Measurements from ENCODE around the gene ZEB2. TPM values are rescaled to one million over a fixed set of nuclear protein-coding genes. Genes with fewer than 3 reads are reported as not detected.
A peak's percentile ranks its signal among the peaks of the same experiment; 100 is the strongest.

The ZEB2 gene
- total and polyA plus RNA-seq, 4 donors = 7.6 to 39.6 (median 22.2) TPM

DNA sequence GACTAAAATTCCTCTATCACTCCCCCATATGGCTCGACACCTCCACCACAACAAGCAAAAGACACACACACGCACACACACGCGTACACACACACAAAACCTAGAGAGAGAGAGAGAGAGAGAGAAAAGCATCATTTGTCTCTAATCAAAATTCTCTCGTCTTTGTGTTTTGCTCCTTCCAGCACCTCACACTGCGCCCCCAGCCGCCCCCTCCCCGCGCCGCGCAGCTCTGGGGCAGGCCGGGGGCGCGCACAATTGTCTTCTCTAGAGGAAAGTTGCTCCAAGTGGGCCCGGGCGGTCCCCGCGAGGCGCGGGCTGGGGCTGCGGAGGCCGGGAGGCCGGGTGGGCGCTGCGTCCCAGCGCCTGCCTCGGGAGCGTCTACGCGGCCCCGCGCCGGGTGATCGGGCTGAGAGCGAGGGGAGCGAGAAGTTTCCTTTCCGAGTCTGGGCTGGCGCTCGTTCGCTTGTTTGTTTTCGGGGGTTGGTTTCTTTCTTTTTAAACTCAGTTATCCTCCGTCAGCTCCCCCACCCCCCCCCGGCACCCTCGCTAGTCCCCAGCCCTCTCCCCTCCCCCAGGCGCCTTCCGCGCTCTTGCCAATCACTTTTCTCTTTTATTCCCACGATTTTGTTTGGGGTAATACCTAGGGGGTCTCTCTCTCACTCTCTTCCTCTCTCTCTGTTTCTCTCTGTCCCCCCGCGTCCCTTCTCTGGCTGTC lies 4.1 kb downstream of the ZEB2 start:
- Histone ChIP-seq H3K9me3 (ENCODE audit: control insufficient read depth in 4 of 4, low read length in 3 of 4) (no peaks in the 10 kb centered on the region), H3K27me3 (ENCODE audit: control insufficient read depth in 4 of 4, insufficient read depth in 4 of 4, low read length in 3 of 4) (peaks cover 0 to 6% (median 3%) of the 10 kb centered on the region in 4 donors), H3K4me1 (ENCODE audit: control insufficient read depth in 4 of 4, insufficient read depth in 4 of 4, low read length in 3 of 4) (peaks cover 4 to 27% (median 8%) of the 10 kb centered on the region in 4 donors), H3K27ac (ENCODE audit: low read depth in 1 of 2, low read length in 2 of 2) (peak overlapping the region; percentile 51 to 85), H3K4me3 (ENCODE audit: low read depth in 1 of 3, low read length in 3 of 3) (peak overlapping the region; percentile 45 to 73 (median 50)), H3K36me3 (ENCODE audit: control insufficient read depth in 4 of 4, insufficient read depth in 3 of 4, low read depth in 1 of 4, low read length in 3 of 4) (no peaks in the 10 kb centered on the region), H3K9ac (ENCODE audit: low read depth in 1 of 2, low read length in 2 of 2) (peak overlapping the region; percentile 10 to 74)
- DNase-seq (ENCODE audit: low spot score) = peak; percentile 65
- WGBS = 4% methylated on average over 50 of the region's 50 CpGs
- TF ChIP-seq RXRA (IDR thresholded peaks at IDR 0.05) = no peak

DNA sequence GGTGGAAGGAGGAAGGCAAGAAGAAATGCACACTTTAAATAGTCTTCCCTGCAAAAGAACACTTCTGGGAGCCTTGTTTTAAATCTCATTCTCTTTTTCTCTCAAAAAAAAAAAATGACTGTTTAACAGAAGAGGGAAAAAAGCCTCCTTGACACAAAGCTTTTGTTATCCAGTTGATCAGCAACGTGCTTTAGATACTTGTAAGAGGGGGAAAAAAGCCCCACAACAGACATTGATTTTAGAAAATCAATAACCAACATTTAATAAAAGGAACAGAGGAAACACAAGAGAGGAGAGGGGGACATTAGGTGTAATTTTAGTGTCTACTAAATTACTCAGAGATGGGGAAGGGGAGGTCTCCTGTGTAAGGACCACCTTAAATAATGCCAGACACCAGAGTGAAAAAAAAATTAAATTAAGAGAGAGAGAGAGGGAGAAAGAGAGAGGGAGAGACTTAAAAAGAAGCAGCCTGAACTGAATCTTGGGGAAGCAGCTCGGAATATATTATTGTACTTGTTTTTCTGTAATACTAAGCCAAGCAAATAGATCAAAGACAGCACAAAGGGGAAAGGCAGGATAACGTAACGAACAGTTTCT lies 4.7 kb downstream of the ZEB2 start:
- Histone ChIP-seq H3K27me3 (ENCODE audit: control insufficient read depth in 4 of 4, insufficient read depth in 4 of 4, low read length in 3 of 4) (peaks cover 0 to 6% (median 3%) of the 10 kb centered on the region in 4 donors), H3K4me1 (ENCODE audit: control insufficient read depth in 4 of 4, insufficient read depth in 4 of 4, low read length in 3 of 4) (peaks cover 4 to 29% (median 8%) of the 10 kb centered on the region in 4 donors), H3K4me3 (ENCODE audit: low read depth in 1 of 3, low read length in 3 of 3) (peak overlapping the region in 2 of 3 donors; percentile 36 to 73), H3K36me3 (ENCODE audit: control insufficient read depth in 4 of 4, insufficient read depth in 3 of 4, low read depth in 1 of 4, low read length in 3 of 4) (no peaks in the 10 kb centered on the region), H3K9ac (ENCODE audit: low read depth in 1 of 2, low read length in 2 of 2) (peak overlapping the region; percentile 56 to 74), H3K27ac (ENCODE audit: low read depth in 1 of 2, low read length in 2 of 2) (peak overlapping the region; percentile 51 to 85), H3K9me3 (ENCODE audit: control insufficient read depth in 4 of 4, low read length in 3 of 4) (no peaks in the 10 kb centered on the region)
- WGBS = 6% methylated on average over 4 of the region's 4 CpGs
- DNase-seq (ENCODE audit: low spot score) = no peak
- no peak for TF ChIP-seq EGR1 (IDR thresholded peaks at IDR 0.05; ENCODE audit: low read depth in 2 of 2)
- TF ChIP-seq SP1 (IDR thresholded peaks at IDR 0.05) = no peak
- TF ChIP-seq RXRA (IDR thresholded peaks at IDR 0.05) = no peak
- TF ChIP-seq, protein P1, sequence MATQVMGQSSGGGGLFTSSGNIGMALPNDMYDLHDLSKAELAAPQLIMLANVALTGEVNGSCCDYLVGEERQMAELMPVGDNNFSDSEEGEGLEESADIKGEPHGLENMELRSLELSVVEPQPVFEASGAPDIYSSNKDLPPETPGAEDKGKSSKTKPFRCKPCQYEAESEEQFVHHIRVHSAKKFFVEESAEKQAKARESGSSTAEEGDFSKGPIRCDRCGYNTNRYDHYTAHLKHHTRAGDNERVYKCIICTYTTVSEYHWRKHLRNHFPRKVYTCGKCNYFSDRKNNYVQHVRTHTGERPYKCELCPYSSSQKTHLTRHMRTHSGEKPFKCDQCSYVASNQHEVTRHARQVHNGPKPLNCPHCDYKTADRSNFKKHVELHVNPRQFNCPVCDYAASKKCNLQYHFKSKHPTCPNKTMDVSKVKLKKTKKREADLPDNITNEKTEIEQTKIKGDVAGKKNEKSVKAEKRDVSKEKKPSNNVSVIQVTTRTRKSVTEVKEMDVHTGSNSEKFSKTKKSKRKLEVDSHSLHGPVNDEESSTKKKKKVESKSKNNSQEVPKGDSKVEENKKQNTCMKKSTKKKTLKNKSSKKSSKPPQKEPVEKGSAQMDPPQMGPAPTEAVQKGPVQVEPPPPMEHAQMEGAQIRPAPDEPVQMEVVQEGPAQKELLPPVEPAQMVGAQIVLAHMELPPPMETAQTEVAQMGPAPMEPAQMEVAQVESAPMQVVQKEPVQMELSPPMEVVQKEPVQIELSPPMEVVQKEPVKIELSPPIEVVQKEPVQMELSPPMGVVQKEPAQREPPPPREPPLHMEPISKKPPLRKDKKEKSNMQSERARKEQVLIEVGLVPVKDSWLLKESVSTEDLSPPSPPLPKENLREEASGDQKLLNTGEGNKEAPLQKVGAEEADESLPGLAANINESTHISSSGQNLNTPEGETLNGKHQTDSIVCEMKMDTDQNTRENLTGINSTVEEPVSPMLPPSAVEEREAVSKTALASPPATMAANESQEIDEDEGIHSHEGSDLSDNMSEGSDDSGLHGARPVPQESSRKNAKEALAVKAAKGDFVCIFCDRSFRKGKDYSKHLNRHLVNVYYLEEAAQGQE (IDR thresholded peaks at IDR 0.05) = no peak
- no peak for TF ChIP-seq HNF4A (conservative IDR thresholded peaks at IDR 0.05)
- no peak for TF ChIP-seq RAD21 (IDR thresholded peaks at IDR 0.05)
- no peak for TF ChIP-seq HNF4G (IDR thresholded peaks at IDR 0.05)
- TF ChIP-seq, protein P2, sequence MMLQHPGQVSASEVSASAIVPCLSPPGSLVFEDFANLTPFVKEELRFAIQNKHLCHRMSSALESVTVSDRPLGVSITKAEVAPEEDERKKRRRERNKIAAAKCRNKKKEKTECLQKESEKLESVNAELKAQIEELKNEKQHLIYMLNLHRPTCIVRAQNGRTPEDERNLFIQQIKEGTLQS (IDR thresholded peaks at IDR 0.05) = no peak
- no peak for TF ChIP-seq YY1 (IDR thresholded peaks at IDR 0.05)
- TF ChIP-seq NR2F2 (IDR thresholded peaks at IDR 0.05) = no peak
- TF ChIP-seq JUND (IDR thresholded peaks at IDR 0.05) = no peak
- TF ChIP-seq FOXA1 (IDR thresholded peaks at IDR 0.05) = no peak
- no peak for TF ChIP-seq GABPA (IDR thresholded peaks at IDR 0.05 in 1 of 2, conservative IDR thresholded peaks at IDR 0.05 in 1 of 2)
- TF ChIP-seq, protein P3, sequence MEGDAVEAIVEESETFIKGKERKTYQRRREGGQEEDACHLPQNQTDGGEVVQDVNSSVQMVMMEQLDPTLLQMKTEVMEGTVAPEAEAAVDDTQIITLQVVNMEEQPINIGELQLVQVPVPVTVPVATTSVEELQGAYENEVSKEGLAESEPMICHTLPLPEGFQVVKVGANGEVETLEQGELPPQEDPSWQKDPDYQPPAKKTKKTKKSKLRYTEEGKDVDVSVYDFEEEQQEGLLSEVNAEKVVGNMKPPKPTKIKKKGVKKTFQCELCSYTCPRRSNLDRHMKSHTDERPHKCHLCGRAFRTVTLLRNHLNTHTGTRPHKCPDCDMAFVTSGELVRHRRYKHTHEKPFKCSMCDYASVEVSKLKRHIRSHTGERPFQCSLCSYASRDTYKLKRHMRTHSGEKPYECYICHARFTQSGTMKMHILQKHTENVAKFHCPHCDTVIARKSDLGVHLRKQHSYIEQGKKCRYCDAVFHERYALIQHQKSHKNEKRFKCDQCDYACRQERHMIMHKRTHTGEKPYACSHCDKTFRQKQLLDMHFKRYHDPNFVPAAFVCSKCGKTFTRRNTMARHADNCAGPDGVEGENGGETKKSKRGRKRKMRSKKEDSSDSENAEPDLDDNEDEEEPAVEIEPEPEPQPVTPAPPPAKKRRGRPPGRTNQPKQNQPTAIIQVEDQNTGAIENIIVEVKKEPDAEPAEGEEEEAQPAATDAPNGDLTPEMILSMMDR (IDR thresholded peaks at IDR 0.05; ENCODE audit: low read depth, low read length, missing input control) = no peak
- no peak for TF ChIP-seq FOXA2 (IDR thresholded peaks at IDR 0.05)
- no peak for TF ChIP-seq TAF1 (conservative IDR thresholded peaks at IDR 0.05)
- TF ChIP-seq, protein P4, sequence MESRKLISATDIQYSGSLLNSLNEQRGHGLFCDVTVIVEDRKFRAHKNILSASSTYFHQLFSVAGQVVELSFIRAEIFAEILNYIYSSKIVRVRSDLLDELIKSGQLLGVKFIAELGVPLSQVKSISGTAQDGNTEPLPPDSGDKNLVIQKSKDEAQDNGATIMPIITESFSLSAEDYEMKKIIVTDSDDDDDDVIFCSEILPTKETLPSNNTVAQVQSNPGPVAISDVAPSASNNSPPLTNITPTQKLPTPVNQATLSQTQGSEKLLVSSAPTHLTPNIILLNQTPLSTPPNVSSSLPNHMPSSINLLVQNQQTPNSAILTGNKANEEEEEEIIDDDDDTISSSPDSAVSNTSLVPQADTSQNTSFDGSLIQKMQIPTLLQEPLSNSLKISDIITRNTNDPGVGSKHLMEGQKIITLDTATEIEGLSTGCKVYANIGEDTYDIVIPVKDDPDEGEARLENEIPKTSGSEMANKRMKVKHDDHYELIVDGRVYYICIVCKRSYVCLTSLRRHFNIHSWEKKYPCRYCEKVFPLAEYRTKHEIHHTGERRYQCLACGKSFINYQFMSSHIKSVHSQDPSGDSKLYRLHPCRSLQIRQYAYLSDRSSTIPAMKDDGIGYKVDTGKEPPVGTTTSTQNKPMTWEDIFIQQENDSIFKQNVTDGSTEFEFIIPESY (IDR thresholded peaks at IDR 0.05) = no peak
- TF ChIP-seq, protein P5, sequence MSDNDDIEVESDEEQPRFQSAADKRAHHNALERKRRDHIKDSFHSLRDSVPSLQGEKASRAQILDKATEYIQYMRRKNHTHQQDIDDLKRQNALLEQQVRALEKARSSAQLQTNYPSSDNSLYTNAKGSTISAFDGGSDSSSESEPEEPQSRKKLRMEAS (IDR thresholded peaks at IDR 0.05) = no peak
